Psoas muscle (tissue), 8 donors: Measurements from ENCODE around the gene PYGL. TPM values are rescaled to one million over a fixed set of nuclear protein-coding genes. Genes with fewer than 3 reads are reported as not detected.

Source experiments
- ATAC-seq, 4 donors: fragments of 200-7000 bp; cut with Tn5 transposase; one replicate each; pipeline ENCODE4 v1.9.1; 2020; ENCODE audit warnings: moderate library complexity in 3 of 4, mild to moderate bottlenecking in 2 of 4
- DNase-seq, 2 donors: peaks; one replicate each; pipeline ENCODE4 v3.0.0-alpha.2; 2020
- H3K27ac ChIP-seq: fragments of 200-600 bp; one replicate; pipeline ENCODE4 v1.8.0; 2022
- H3K27me3 ChIP-seq, 3 donors: fragments of 200-600 bp in 1 of 3; one replicate each; pipeline versions ENCODE4 v1.6.1 to v1.8.0; 2013 to 2022; ENCODE audit warnings: low read length in 2 of 3, mild to moderate bottlenecking in 2 of 3, moderate library complexity in 1 of 3; ENCODE audit not compliant: insufficient read depth in 3 of 3
- H3K36me3 ChIP-seq, 2 donors: fragments of 200-600 bp in 1 of 2; one replicate each; pipeline versions ENCODE4 v1.6.1 to v1.8.0; 2013 to 2022; ENCODE audit warnings: low read depth in 1 of 2, mild to moderate bottlenecking in 1 of 2, moderate library complexity in 1 of 2; ENCODE audit not compliant: insufficient read depth in 1 of 2
- H3K4me1 ChIP-seq: fragments of 200-600 bp; one replicate; pipeline ENCODE4 v1.8.0; 2022
- H3K4me3 ChIP-seq: fragments of 200-600 bp; one replicate; pipeline ENCODE4 v1.8.0; 2022; ENCODE audit warnings: mild to moderate bottlenecking
- H3K9me3 ChIP-seq: fragments of 200-600 bp; one replicate; pipeline ENCODE4 v1.8.0; 2022
- CTCF ChIP-seq: fragments of 200-600 bp; IDR thresholded peaks from one replicate; pipeline ENCODE4 v1.8.0; 2022; ENCODE audit warnings: antibody characterized with exemption
- WGBS, 3 donors: extraction: QIAGEN DNeasy Blood & Tissue Kit; methylation state at CpG; one replicate each; pipeline versions ENCODE4 v1.1.6 to v1.1.7; 2013; 5-methylcytosine and 5-hydroxymethylcytosine counted together
- intact Hi-C, 2 donors: fragments of 100-400 bp; cut with DNase I; formaldehyde crosslinking; loops; one replicate each; pipeline versions ENCODE4 v1.11.0 to v1.14.2; 2022
- polyA plus RNA-seq, 3 donors: library from polyadenylated mRNA; stranded (reverse); fragments of 200-250 nt; gene quantifications; one replicate each; pipeline ENCODE4 v1.2.3, GENCODE V29; 2013
- total RNA-seq, 4 donors: library from RNA; stranded (reverse); fragmentation: NEBNext Ultra II Directional in 2 of 4; extraction: Animal tissue kit (Norgen Biotek cat#: 25700) in 2 of 4; gene quantifications; one replicate each; pipeline versions ENCODE4 v1.2.1 to v1.2.4, GENCODE V29; 2021 to 2023
- donor health status: healthy with polysubstance abuse.
- donor health status: DM: no; HTN: no; CAD: no; lungs with moderate emphysema.
- donor health status: Bipolar disorder and iron deficiency.
- donor health status: healthy.
- donor health status: DM: yes; HTN: yes; CAD: no.
- donor health status: DM: no; HTN: no; CAD: no.
- donor health status: DM: no; HTN: no; CAD: no.
- donor health status: DM: yes; HTN: yes; CAD: no.

PYGL gene
- total and polyA plus RNA-seq, 7 donors = 2.3 to 24.7 (median 7.6) TPM

- intact Hi-C loops = no loop called here
- Histone ChIP-seq H3K27me3 (no peaks in the 10 kb centered on the region), H3K36me3 (no peaks in the 10 kb centered on the region), H3K4me3 (no peak overlapping the region), H3K4me1 (peaks cover 20% of the 10 kb centered on the region), H3K9me3 (no peaks in the 10 kb centered on the region), H3K27ac (peak overlapping the region; percentile 79)
- no peak for TF ChIP-seq CTCF
- WGBS, 3 donors = 67 to 86% (median 77%) methylated on average over 5 of the region's 5 CpGs
- ATAC-seq = no peak
- no peak for DNase-seq
Observed at GRCh38 chr14:50979941-50980850, 35.9 kb upstream of the PYGL start.

GRCh38 chr14:50978888-50979287 is 34.6 kb upstream of the PYGL start:
- TF ChIP-seq CTCF = no peak
- peak overlapping the region; percentile 79 for H3K27ac ChIP-seq
- no peak overlapping the region for H3K4me3 ChIP-seq
- DNase-seq = no peak
- intact Hi-C loops = no loop called here
- peak; percentile 51 to 82 (median 68) for ATAC-seq
- H3K4me1 ChIP-seq = peaks cover 25% of the 10 kb centered on the region
- no peaks in the 10 kb centered on the region for H3K9me3 ChIP-seq
- H3K27me3 ChIP-seq = no peaks in the 10 kb centered on the region
- H3K36me3 ChIP-seq = no peaks in the 10 kb centered on the region
- WGBS, 3 donors = 22 to 47% (median 35%) methylated on average over 4 of the region's 4 CpGs

DNA sequence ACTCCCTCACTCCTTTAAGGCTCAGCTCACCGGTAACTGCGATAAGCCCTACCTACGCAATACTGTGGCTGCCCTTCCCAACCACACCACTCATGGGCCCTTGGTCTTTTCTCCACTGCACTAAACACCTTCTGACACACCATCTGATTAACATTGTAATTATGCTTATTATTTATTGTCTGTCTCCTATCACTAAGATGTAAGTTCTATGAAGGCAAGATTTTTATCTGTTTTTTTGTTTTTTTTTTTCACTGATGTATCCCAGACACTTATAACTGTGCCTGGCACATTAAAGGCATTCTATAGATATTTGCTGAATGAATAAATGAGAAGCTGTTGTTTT is 34.2 kb upstream of the PYGL start:
- DNase-seq = no peak
- H3K27ac ChIP-seq = peak overlapping the region; percentile 79
- H3K27me3 ChIP-seq = no peaks in the 10 kb centered on the region
- no peak for TF ChIP-seq CTCF
- intact Hi-C loops = no loop called here
- H3K4me1 ChIP-seq = peaks cover 29% of the 10 kb centered on the region
- WGBS, 3 donors = 56 to 84% (median 65%) methylated on average over 3 of the region's 3 CpGs
- no peaks in the 10 kb centered on the region for H3K36me3 ChIP-seq
- H3K9me3 ChIP-seq = no peaks in the 10 kb centered on the region
- no peak overlapping the region for H3K4me3 ChIP-seq
- peak in 2 of 4 donors; percentile 49 to 75 for ATAC-seq

GRCh38 chr14:50977863-50978528 is 33.7 kb upstream of the PYGL start:
- H3K36me3 ChIP-seq = no peaks in the 10 kb centered on the region

More at GRCh38 chr14:50977863-50978528, 33.7 kb upstream of the PYGL start:
- Histone ChIP-seq H3K27ac (peak overlapping the region; percentile 79), H3K4me1 (peaks cover 29% of the 10 kb centered on the region), H3K9me3 (no peaks in the 10 kb centered on the region), H3K27me3 (no peaks in the 10 kb centered on the region), H3K4me3 (no peak overlapping the region)
- intact Hi-C loops = no loop called here
- TF ChIP-seq CTCF = no peak
- ATAC-seq = no peak
- no peak for DNase-seq
- WGBS, 3 donors = 78 to 92% (median 89%) methylated on average over 3 of the region's 3 CpGs
